ENCODE data around the gene SLC25A34. TPM values are rescaled to one million over a fixed set of nuclear protein-coding genes. Genes with fewer than 3 reads are reported as not detected.

SLC25A34 gene
- total RNA-seq, 1 experiment from 2014 or later: 0.59 TPM

GRCh38 chr1:15756143-15757015 is 20.3 kb downstream of the SLC25A34 start:
- peaks cover 5 to 28% of the 10 kb centered on the region in 2 experiments; a peak in 3 of 4 replicates for H3K4me1 ChIP-seq (ENCODE audit: control insufficient read depth in 1 of 2, insufficient read depth in 2 of 2, low read length in 2 of 2)
- H2AFZ ChIP-seq (ENCODE audit: low read depth, low read length, poor library complexity, severe bottlenecking): no peak overlapping the region
- RAD21 ChIA-PET (ENCODE audit: low non-redundant PET in 1 of 2, low total read pairs in 2 of 2, uncharacterized antibody in 2 of 2, unreplicated experiment in 2 of 2): no interaction called here
- intact Hi-C loops (cut with micrococcal nuclease): no loop called here
- no peaks in the 10 kb centered on the region for H3K79me2 ChIP-seq (ENCODE audit: insufficient read depth, low read length)
- no TSS peak for BruUV-seq (replicated peaks)
- H3K4me3 ChIP-seq (replicated peaks in 1 of 2; ENCODE audit: low read depth in 1 of 2, low read length in 2 of 2): peak overlapping the region; percentile 30 to 43
- H4K20me1 ChIP-seq (ENCODE audit: insufficient read depth): no peaks in the 10 kb centered on the region
- no peak for DNase-seq (ENCODE audit: low read depth, low spot score)
- POLR2A ChIA-PET: no interaction called here
- TF ChIP-seq POLR2AphosphoS5 (IDR thresholded peaks at IDR 0.05; ENCODE audit: low read depth, low read length) (peak; percentile 51), REST (IDR thresholded peaks at IDR 0.05; ENCODE audit: low read depth) (no peak)
- peak overlapping the region; percentile 47 for H3K9ac ChIP-seq (ENCODE audit: low read length)
- no peaks in the 10 kb centered on the region for H3K9me3 ChIP-seq (ENCODE audit: control insufficient read depth in 1 of 2, insufficient read depth in 1 of 2, low read depth in 1 of 2, low read length in 2 of 2)
- H3K9me2 ChIP-seq (ENCODE audit: insufficient read depth): no peaks in the 10 kb centered on the region
- ATAC-seq: peak; percentile 66
- no peaks in the 10 kb centered on the region for H3K36me3 ChIP-seq (ENCODE audit: control insufficient read depth in 1 of 2, insufficient read depth in 2 of 2, low read length in 2 of 2)
- CTCF ChIA-PET: interaction anchor here (1.9 kb wide), 1 partner anchor 15 kb away, joined by 7 read pairs; no protein-coding TSS in a partner anchor
- H3K4me2 ChIP-seq (ENCODE audit: low read length): peak overlapping the region; percentile 71
- no peaks in the 10 kb centered on the region for H3K27me3 ChIP-seq (ENCODE audit: insufficient read depth, low read length)
- no peak overlapping the region for H3K27ac ChIP-seq (ENCODE audit: low read depth, low read length)

- ChIA-PET POLR2A (no interaction called here), CTCF (interaction anchor here (1.9 kb wide), 1 partner anchor 16 kb away, joined by 7 read pairs; no protein-coding TSS in a partner anchor), RAD21 (ENCODE audit: low non-redundant PET in 1 of 2, low total read pairs in 2 of 2, uncharacterized antibody in 2 of 2, unreplicated experiment in 2 of 2) (no interaction called here)
- no peaks in the 10 kb centered on the region for H3K9me3 ChIP-seq (ENCODE audit: control insufficient read depth in 1 of 2, insufficient read depth in 1 of 2, low read depth in 1 of 2, low read length in 2 of 2)
- H4K20me1 ChIP-seq (ENCODE audit: insufficient read depth): no peaks in the 10 kb centered on the region
- no peak overlapping the region for H2AFZ ChIP-seq (ENCODE audit: low read depth, low read length, poor library complexity, severe bottlenecking)
- no peaks in the 10 kb centered on the region for H3K79me2 ChIP-seq (ENCODE audit: insufficient read depth, low read length)
- TSS peak; percentile 67 for BruUV-seq (replicated peaks)
- peak overlapping the region; percentile 71 for H3K4me2 ChIP-seq (ENCODE audit: low read length)
- no peaks in the 10 kb centered on the region for H3K27me3 ChIP-seq (ENCODE audit: insufficient read depth, low read length)
- peak overlapping the region; percentile 30 to 43; a peak in 3 of 4 replicates for H3K4me3 ChIP-seq (replicated peaks in 1 of 2; ENCODE audit: low read depth in 1 of 2, low read length in 2 of 2)
- ATAC-seq: no peak
- H3K27ac ChIP-seq (ENCODE audit: low read depth, low read length): no peak overlapping the region
- no peaks in the 10 kb centered on the region for H3K9me2 ChIP-seq (ENCODE audit: insufficient read depth)
- TF ChIP-seq POLR2A (IDR thresholded peaks at IDR 0.05; ENCODE audit: borderline replicate concordance, extremely low read depth, insufficient read depth, insufficient read length): no peak
- TF ChIP-seq ELF1 (IDR thresholded peaks at IDR 0.05; ENCODE audit: borderline replicate concordance, low read depth): no peak
- TF ChIP-seq RAD21 (IDR thresholded peaks at IDR 0.05; ENCODE audit: low read depth): no peak
- no peak for TF ChIP-seq CTCF (IDR thresholded peaks at IDR 0.05 in 2 of 3, conservative IDR thresholded peaks at IDR 0.05 in 1 of 3; ENCODE audit: borderline replicate concordance in 1 of 3, insufficient read depth in 1 of 3, low read depth in 2 of 3, low read length in 2 of 3)
- no peak for TF ChIP-seq MAX (IDR thresholded peaks at IDR 0.05)
- DNase-seq (ENCODE audit: low read depth, low spot score): no peak
- no peaks in the 10 kb centered on the region for H3K36me3 ChIP-seq (ENCODE audit: control insufficient read depth in 1 of 2, insufficient read depth in 2 of 2, low read length in 2 of 2)
- intact Hi-C loops (cut with micrococcal nuclease): no loop called here
- H3K4me1 ChIP-seq (ENCODE audit: control insufficient read depth in 1 of 2, insufficient read depth in 2 of 2, low read length in 2 of 2): peaks cover 5 to 28% of the 10 kb centered on the region in 2 experiments; a peak in 3 of 4 replicates
- no peak overlapping the region for H3K9ac ChIP-seq (ENCODE audit: low read length)
Observed at GRCh38 chr1:15757016-15757543, 21.0 kb downstream of the SLC25A34 start.

All from HCT116 (cell line).